ENCODE results near the gene NKD1. TPM values are rescaled to one million over a fixed set of nuclear protein-coding genes. Genes with fewer than 3 reads are reported as not detected.
A peak's percentile ranks its signal among the peaks of the same experiment; 100 is the strongest.

Gene NKD1
- total RNA-seq, 2 donors from 2014 or later, result 7.0 to 13.8 TPM

DNA sequence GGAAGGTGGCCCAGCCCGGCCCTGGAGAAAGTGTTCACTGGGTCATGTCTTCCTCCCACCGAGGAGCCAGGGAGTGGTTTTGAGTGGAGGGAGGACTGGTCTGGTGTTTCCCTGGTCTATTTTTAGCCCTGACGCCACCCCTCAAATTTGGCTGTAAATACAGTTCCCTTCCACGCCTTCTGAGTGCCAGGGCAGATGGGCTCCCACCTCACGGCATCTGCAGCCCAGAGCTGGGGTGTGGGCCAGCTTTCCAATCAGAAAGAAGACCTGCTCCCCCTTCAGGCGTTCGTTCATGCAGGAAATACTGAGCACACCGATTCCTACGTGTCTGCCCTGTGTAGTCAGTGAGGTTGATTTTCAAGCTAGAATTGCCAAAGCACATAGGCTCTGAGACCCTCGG, 79.2 kb downstream of the NKD1 start:
- H3K36me3 ChIP-seq, result no peaks in the 10 kb centered on the region
- TF ChIP-seq, protein P1, sequence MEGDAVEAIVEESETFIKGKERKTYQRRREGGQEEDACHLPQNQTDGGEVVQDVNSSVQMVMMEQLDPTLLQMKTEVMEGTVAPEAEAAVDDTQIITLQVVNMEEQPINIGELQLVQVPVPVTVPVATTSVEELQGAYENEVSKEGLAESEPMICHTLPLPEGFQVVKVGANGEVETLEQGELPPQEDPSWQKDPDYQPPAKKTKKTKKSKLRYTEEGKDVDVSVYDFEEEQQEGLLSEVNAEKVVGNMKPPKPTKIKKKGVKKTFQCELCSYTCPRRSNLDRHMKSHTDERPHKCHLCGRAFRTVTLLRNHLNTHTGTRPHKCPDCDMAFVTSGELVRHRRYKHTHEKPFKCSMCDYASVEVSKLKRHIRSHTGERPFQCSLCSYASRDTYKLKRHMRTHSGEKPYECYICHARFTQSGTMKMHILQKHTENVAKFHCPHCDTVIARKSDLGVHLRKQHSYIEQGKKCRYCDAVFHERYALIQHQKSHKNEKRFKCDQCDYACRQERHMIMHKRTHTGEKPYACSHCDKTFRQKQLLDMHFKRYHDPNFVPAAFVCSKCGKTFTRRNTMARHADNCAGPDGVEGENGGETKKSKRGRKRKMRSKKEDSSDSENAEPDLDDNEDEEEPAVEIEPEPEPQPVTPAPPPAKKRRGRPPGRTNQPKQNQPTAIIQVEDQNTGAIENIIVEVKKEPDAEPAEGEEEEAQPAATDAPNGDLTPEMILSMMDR (IDR thresholded peaks at IDR 0.05), result peak in 2 of 4 experiments; percentile 51 to 61
- TF ChIP-seq POLR2AphosphoS5 (IDR thresholded peaks at IDR 0.05) (peak; percentile 38), POLR2A (IDR thresholded peaks at IDR 0.05) (no peak)
- H3K9me3 ChIP-seq, result no peaks in the 10 kb centered on the region
- H3K4me3 ChIP-seq, result no peak overlapping the region
- intact Hi-C loops (cut with DNase I), result loop anchor here (5.0 kb wide), 2 partner anchors 35 to 80 kb away; partner anchors contain the start of gene NKD1
- H3K4me1 ChIP-seq (replicated peaks), result no peaks in the 10 kb centered on the region
- 10% methylated on average over 10 of the region's 10 CpGs for WGBS
- no peak overlapping the region for H3K27ac ChIP-seq
- peak; percentile 38 for DNase-seq (ENCODE audit: low spot score)
- H3K27me3 ChIP-seq (replicated peaks; ENCODE audit: insufficient read depth), result no peaks in the 10 kb centered on the region

DNA sequence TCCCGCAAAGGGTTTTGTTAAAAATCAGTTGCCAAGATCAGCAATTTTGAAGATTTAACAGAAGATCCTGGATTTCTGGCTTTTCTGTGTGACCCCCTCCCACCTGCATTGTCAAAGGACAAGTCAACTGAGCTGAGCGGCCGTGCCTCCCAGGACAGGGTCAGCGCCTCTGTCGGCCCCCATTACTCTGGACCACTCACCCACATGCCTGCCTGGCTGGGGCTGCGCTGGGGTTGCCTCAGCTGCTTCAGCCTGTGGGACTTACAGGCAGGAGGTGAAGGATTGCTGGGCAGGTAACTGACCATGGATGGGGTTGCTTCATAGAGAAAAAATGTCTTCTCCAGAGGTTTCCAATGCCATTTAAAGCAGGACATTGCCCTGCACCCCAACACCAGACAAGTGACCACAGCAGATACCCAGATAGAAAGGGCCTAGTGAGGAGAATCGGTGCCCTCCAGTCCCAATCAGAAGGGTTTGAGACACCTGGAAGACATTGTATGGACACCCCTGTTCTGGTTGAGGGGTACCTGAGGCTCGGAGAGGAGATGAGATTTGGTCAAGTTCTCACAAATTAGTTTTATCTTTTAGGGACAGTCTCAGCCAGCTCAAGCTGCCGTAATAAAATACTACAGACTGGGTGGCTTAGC, 80.1 kb downstream of the NKD1 start:
- Histone ChIP-seq H3K4me3 (no peak overlapping the region), H3K9me3 (no peaks in the 10 kb centered on the region), H3K27ac (no peak overlapping the region), H3K27me3 (replicated peaks; ENCODE audit: insufficient read depth) (no peaks in the 10 kb centered on the region), H3K36me3 (no peaks in the 10 kb centered on the region), H3K4me1 (replicated peaks) (no peaks in the 10 kb centered on the region)
- intact Hi-C loops (cut with DNase I), result loop anchor here (5.0 kb wide), 2 partner anchors 36 to 81 kb away; partner anchors contain the start of gene NKD1
- TF ChIP-seq POLR2AphosphoS5 (IDR thresholded peaks at IDR 0.05), result no peak
- TF ChIP-seq, protein P1 (IDR thresholded peaks at IDR 0.05), result no peak
- TF ChIP-seq POLR2A (IDR thresholded peaks at IDR 0.05), result no peak
- WGBS, result 90% methylated on average over 9 of the region's 9 CpGs
- DNase-seq (ENCODE audit: low spot score), result no peak

DNA sequence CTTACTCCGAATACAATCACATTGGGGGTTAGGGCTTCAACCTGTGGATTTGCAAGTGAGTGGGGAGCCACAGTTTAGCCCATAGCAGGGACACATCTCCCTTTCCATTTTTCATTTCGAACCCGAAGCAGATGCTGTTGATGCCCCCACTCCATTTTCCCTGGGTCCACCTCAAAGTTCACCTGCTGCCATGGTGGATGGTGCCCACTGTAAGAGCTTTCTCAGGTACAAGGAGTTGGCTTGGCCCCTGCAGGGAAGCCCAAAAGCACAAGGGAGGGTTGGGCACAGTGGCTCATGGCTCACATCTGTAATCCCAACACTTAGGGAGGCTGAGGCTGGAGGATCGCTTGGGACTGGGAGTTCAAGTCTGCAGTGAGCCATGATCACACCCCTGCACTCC, 81.1 kb downstream of the NKD1 start:
- no peak overlapping the region for H3K4me3 ChIP-seq
- TF ChIP-seq, protein P1 (IDR thresholded peaks at IDR 0.05), result no peak
- TF ChIP-seq POLR2AphosphoS5 (IDR thresholded peaks at IDR 0.05) (no peak), POLR2A (IDR thresholded peaks at IDR 0.05) (no peak)
- WGBS, result 95% methylated on average over 4 of the region's 4 CpGs
- no peaks in the 10 kb centered on the region for H3K4me1 ChIP-seq (replicated peaks)
- H3K9me3 ChIP-seq, result no peaks in the 10 kb centered on the region
- no peak for DNase-seq (ENCODE audit: low spot score)
- no peaks in the 10 kb centered on the region for H3K27me3 ChIP-seq (replicated peaks; ENCODE audit: insufficient read depth)
- H3K36me3 ChIP-seq, result no peaks in the 10 kb centered on the region
- intact Hi-C loops (cut with DNase I), result loop anchor here (5.0 kb wide), 2 partner anchors 37 to 82 kb away; partner anchors contain the start of gene NKD1
- H3K27ac ChIP-seq, result no peak overlapping the region

DNA sequence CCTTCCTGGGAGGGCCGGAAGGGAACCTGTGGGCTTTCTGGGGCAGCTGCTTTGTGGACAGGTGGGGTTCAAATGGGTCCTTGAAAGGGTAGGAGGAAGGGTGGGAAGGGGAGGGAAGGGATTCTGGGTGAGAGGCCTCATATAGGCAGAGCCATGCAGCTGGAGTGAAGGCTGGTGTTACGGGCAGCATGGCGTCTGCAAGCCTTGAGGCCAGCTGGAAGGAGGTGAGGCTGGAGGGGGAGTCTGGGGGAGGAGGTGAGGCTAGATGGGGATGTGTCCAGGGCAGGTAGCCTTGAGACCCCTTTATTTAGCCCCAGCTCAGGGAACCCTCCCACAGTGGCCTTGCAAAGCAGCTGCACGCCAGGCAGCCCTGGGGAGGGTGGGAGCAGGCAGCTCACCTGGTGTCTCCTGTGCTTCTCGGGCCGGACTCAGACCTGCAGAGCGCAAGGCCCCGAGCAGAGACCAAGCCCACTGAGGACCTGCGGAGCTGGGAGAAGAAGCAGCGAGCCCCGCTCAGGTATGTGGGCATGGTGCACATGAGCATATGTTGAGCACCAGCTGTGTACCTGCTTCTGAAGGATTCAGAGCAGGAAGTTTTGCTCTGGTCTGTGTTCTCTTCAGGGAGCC, 82.3 kb downstream of the NKD1 start:
- no peaks in the 10 kb centered on the region for H3K36me3 ChIP-seq
- TF ChIP-seq, protein P1 (IDR thresholded peaks at IDR 0.05), result no peak
- no peak for TF ChIP-seq POLR2AphosphoS5 (IDR thresholded peaks at IDR 0.05)
- intact Hi-C loops (cut with DNase I), result no loop called here
- no peaks in the 10 kb centered on the region for H3K4me1 ChIP-seq (replicated peaks)
- H3K4me3 ChIP-seq, result no peak overlapping the region
- H3K27ac ChIP-seq, result no peak overlapping the region
- WGBS, result 92% methylated on average over 11 of the region's 11 CpGs
- H3K27me3 ChIP-seq (replicated peaks; ENCODE audit: insufficient read depth), result no peaks in the 10 kb centered on the region
- H3K9me3 ChIP-seq, result no peaks in the 10 kb centered on the region
- no peak for DNase-seq (ENCODE audit: low spot score)
